A549 (cell line): Measurements from ENCODE around the gene ENOPH1. TPM values are rescaled to one million over a fixed set of nuclear protein-coding genes. Genes with fewer than 3 reads are reported as not detected.

ENCODE experiments used
- ATAC-seq, 2 experiments: fragments of 200-7000 bp in 1 of 2; fragments of >200 bp in 1 of 2; cut with Nextera tagmentation in 1 of 2; cut with Tn5 transposase in 1 of 2; 3 replicates each; pipeline versions ENCODE4 v1.8.0 to v1.9.1; 2018 to 2020; ENCODE audit warnings: mild to moderate bottlenecking in 1 of 2, moderate library complexity in 1 of 2
- CTCF ChIA-PET: fragments of 300-600 bp; sonication (Branson Sonifier 250); formaldehyde crosslinking; extraction: SDS; loops from one replicate; lab custom pipeline; 2021; ENCODE audit warnings: antibody characterized with exemption, inconsistent platforms; lab: Yijun Ruan, JAX
- POLR2A ChIA-PET: fragments of 350-600 bp; formaldehyde crosslinking; extraction: SDS; loops from one replicate; lab custom pipeline; 2021; ENCODE audit warnings: antibody characterized with exemption, inconsistent platforms; lab: Yijun Ruan, JAX
- DNase-seq, 2 experiments: peaks; one replicate each; pipeline versions ENCODE4 v3.0.0 to v3.0.0-alpha.2; 2011 to 2016; ENCODE audit warnings: low read depth in 1 of 2, low spot score in 1 of 2
- FAIRE-seq: peaks from 2 replicates; lab custom pipeline; 2011; peaks lifted over from hg19 to GRCh38; lab: Jason Lieb, UNC
- H3K27ac ChIP-seq, 2 experiments: fragments of >200 bp; sonication (Bioruptor Twin); formaldehyde crosslinking; 3 replicates each; pipeline ENCODE4 v1.5.1; 2016 to 2017
- H3K4me1 ChIP-seq: fragments of >200 bp; sonication (Bioruptor Twin); formaldehyde crosslinking; 3 replicates; pipeline ENCODE4 v1.6.1; 2016
- H3K4me2 ChIP-seq: fragments of >200 bp; sonication (Bioruptor Twin); formaldehyde crosslinking; 3 replicates; pipeline ENCODE4 v1.6.1; 2016
- H3K4me3 ChIP-seq: fragments of >200 bp; sonication (Bioruptor Twin); formaldehyde crosslinking; 3 replicates; pipeline ENCODE4 v1.5.1; 2016
- H3K9me3 ChIP-seq: fragments of >200 bp; sonication (Bioruptor Twin); formaldehyde crosslinking; 3 replicates; pipeline ENCODE4 v1.6.1; 2016
- E2F6 ChIP-seq: IDR thresholded peaks from 2 replicates; pipeline ENCODE4 v1.6.1; 2012; ENCODE audit warnings: low read depth, borderline replicate concordance
- EHMT2 ChIP-seq: fragments of 200-600 bp; sonication (generic); IDR thresholded peaks from 2 replicates; pipeline ENCODE4 v1.6.1; 2016; ENCODE audit warnings: antibody characterized with exemption, low read depth, mild to moderate bottlenecking, moderate library complexity
- FOSB ChIP-seq: fragments of 250-450 bp; sonication (Bioruptor Pico); IDR thresholded peaks from 2 replicates; pipeline ENCODE4 v1.5.0; 2020; ENCODE audit warnings: mild to moderate bottlenecking, moderate library complexity
- HDAC2 ChIP-seq: fragments of 200-600 bp; sonication (generic); IDR thresholded peaks from 2 replicates; pipeline ENCODE4 v1.6.1; 2016
- HEYL ChIP-seq: fragments of 250-450 bp; sonication (Bioruptor Pico); IDR thresholded peaks from 2 replicates; pipeline ENCODE4 v1.8.0; 2021; ENCODE audit warnings: mild to moderate bottlenecking, moderate library complexity
- HOXA7 ChIP-seq: fragments of 250-450 bp; sonication (Bioruptor Pico); IDR thresholded peaks from 2 replicates; pipeline ENCODE4 v1.5.0; 2020; ENCODE audit warnings: mild to moderate bottlenecking, moderate library complexity
- HOXB13 ChIP-seq: fragments of 250-450 bp; sonication (Bioruptor Pico); IDR thresholded peaks from 2 replicates; pipeline ENCODE4 v1.5.0; 2020; ENCODE audit warnings: low read depth, mild to moderate bottlenecking, moderate library complexity
- JUN ChIP-seq, 2 experiments: fragments of >200 bp; sonication (Bioruptor Twin); formaldehyde crosslinking; IDR thresholded peaks; 2 replicates in 1 of 2; 3 replicates in 1 of 2; pipeline ENCODE4 v1.6.1; 2016 to 2017
- MYC ChIP-seq: IDR thresholded peaks from 2 replicates; pipeline ENCODE4 v1.6.1; 2012; ENCODE audit warnings: mild to moderate bottlenecking, inconsistent platforms, low read length, improper control_type of control experiment, borderline replicate concordance
- NPAS2 ChIP-seq: fragments of 250-450 bp; sonication (Bioruptor Pico); IDR thresholded peaks from 2 replicates; pipeline ENCODE4 v1.8.0; 2022; ENCODE audit warnings: mild to moderate bottlenecking, moderate library complexity, borderline replicate concordance
- PHF8 ChIP-seq: fragments of 200-600 bp; sonication (generic); IDR thresholded peaks from 2 replicates; pipeline ENCODE4 v1.6.1; 2016; ENCODE audit warnings: low read depth, mild to moderate bottlenecking, antibody characterized with exemption, moderate library complexity, borderline replicate concordance
- POLR2A ChIP-seq: IDR thresholded peaks from 2 replicates; pipeline ENCODE4 v1.6.1; 2012; ENCODE audit warnings: mild to moderate bottlenecking, low read length
- RAD21 ChIP-seq, 2 experiments: fragments of >200 bp in 1 of 2; sonication (Bioruptor Twin) in 1 of 2; formaldehyde crosslinking in 1 of 2; IDR thresholded peaks in 1 of 2; conservative IDR thresholded peaks in 1 of 2; 2 replicates in 1 of 2; 3 replicates in 1 of 2; pipeline ENCODE4 v1.6.1; 2012 to 2018; ENCODE audit warnings: inconsistent platforms in 1 of 2
- RNF2 ChIP-seq: fragments of 200-600 bp; sonication (generic); IDR thresholded peaks from 2 replicates; pipeline ENCODE4 v1.6.1; 2016; ENCODE audit warnings: low read depth, mild to moderate bottlenecking, antibody characterized with exemption, moderate library complexity, borderline replicate concordance
- SMC3 ChIP-seq: fragments of >200 bp; sonication (Bioruptor Twin); formaldehyde crosslinking; IDR thresholded peaks from 3 replicates; pipeline ENCODE4 v1.6.1; 2018; ENCODE audit warnings: inconsistent platforms
- SREBF2 ChIP-seq: fragments of 450-650 bp; IDR thresholded peaks from 2 replicates; pipeline ENCODE4 v1.6.1; 2014; ENCODE audit warnings: mild to moderate bottlenecking, moderate library complexity
- ZC3H11A ChIP-seq: fragments of 450-650 bp; IDR thresholded peaks from 2 replicates; pipeline ENCODE4 v1.6.1; 2014; ENCODE audit warnings: antibody characterized with exemption, mild to moderate bottlenecking
- WGBS: methylation state at CpG from one replicate; pipeline ENCODE4 v1.1.6; 2017; ENCODE audit errors: missing lambda C conversion rate; 5-methylcytosine and 5-hydroxymethylcytosine counted together
- polyA plus RNA-seq, 4 experiments: library from polyadenylated mRNA; depleted of rRNA in 3 of 4; stranded (reverse); fragments of >200 nt; fragmentation: RNase III in 1 of 4; extraction: RNeasy Plus Mini Kit Qiagen cat#74134 plus additional on column Dnase treatment in 1 of 4; gene quantifications; 2 replicates in 3 of 4; 3 replicates in 1 of 4; pipeline ENCODE4 v1.2.3, GENCODE V29; 2011 to 2017
- TF ChIP-seq, protein P1 (sequence below): fragments of >200 bp; sonication (Bioruptor Twin); formaldehyde crosslinking; IDR thresholded peaks from 3 replicates; pipeline ENCODE4 v1.5.1; 2016
- TF ChIP-seq, protein P2 (sequence below): fragments of 250-450 bp; sonication (Bioruptor Pico); IDR thresholded peaks from 2 replicates; pipeline ENCODE4 v1.5.0; 2021; ENCODE audit warnings: mild to moderate bottlenecking, moderate library complexity, borderline replicate concordance
- TF ChIP-seq, protein P3 (sequence below): fragments of 250-450 bp; sonication (Bioruptor Pico); IDR thresholded peaks from 2 replicates; pipeline ENCODE4 v1.5.0; 2020; ENCODE audit warnings: low read depth, mild to moderate bottlenecking, moderate library complexity
- TF ChIP-seq, protein P4 (sequence below): IDR thresholded peaks from 2 replicates; pipeline ENCODE4 v1.6.1; 2012

The ENOPH1 gene
- polyA plus RNA-seq, 2 of the 4 experiments (the other 2 are of a cell fraction) = 22.3 to 43.5 TPM

DNA sequence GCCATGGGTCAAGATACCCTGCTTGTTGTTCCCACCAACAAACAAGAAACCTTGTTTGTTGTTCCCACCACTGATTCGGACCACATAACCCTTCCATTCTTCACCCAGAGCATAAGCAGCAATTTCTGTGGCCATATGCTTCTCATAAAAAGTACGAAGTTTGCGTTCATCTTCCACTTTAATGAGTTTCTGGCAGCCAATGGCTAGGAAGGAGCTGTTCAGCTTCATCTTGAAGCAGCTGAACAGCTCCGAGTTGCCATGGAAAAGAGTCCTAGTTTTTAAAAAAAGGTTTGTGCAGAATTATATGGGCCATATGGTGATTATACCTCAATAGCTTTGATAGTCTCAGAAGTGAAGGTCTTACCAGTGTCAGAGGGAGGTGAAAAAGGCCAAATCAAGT, 65.3 kb downstream of the ENOPH1 start:
- no peak for ATAC-seq
- Histone ChIP-seq H3K27ac (no peak overlapping the region), H3K4me2 (no peak overlapping the region), H3K4me3 (no peak overlapping the region), H3K4me1 (no peaks in the 10 kb centered on the region), H3K9me3 (no peaks in the 10 kb centered on the region)
- TF ChIP-seq, protein P1, sequence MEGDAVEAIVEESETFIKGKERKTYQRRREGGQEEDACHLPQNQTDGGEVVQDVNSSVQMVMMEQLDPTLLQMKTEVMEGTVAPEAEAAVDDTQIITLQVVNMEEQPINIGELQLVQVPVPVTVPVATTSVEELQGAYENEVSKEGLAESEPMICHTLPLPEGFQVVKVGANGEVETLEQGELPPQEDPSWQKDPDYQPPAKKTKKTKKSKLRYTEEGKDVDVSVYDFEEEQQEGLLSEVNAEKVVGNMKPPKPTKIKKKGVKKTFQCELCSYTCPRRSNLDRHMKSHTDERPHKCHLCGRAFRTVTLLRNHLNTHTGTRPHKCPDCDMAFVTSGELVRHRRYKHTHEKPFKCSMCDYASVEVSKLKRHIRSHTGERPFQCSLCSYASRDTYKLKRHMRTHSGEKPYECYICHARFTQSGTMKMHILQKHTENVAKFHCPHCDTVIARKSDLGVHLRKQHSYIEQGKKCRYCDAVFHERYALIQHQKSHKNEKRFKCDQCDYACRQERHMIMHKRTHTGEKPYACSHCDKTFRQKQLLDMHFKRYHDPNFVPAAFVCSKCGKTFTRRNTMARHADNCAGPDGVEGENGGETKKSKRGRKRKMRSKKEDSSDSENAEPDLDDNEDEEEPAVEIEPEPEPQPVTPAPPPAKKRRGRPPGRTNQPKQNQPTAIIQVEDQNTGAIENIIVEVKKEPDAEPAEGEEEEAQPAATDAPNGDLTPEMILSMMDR = no peak
- TF ChIP-seq, protein P2, sequence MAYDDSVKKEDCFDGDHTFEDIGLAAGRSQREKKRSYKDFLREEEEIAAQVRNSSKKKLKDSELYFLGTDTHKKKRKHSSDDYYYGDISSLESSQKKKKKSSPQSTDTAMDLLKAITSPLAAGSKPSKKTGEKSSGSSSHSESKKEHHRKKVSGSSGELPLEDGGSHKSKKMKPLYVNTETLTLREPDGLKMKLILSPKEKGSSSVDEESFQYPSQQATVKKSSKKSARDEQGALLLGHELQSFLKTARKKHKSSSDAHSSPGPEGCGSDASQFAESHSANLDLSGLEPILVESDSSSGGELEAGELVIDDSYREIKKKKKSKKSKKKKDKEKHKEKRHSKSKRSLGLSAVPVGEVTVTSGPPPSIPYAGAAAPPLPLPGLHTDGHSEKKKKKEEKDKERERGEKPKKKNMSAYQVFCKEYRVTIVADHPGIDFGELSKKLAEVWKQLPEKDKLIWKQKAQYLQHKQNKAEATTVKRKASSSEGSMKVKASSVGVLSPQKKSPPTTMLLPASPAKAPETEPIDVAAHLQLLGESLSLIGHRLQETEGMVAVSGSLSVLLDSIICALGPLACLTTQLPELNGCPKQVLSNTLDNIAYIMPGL (CRISPR knock-in tag) = no peak
- TF ChIP-seq ZC3H11A = no peak
- TF ChIP-seq NPAS2 (CRISPR knock-in tag) = no peak
- no peak for FAIRE-seq
- ChIA-PET CTCF (interaction anchor here (1.1 kb wide), 1 partner anchor 10 kb away, joined by 4 read pairs; no protein-coding TSS in a partner anchor), POLR2A (no interaction called here)
- WGBS = 88% methylated on average over 4 of the region's 4 CpGs
- DNase-seq = no peak

- ChIA-PET CTCF (interaction anchor here (1.1 kb wide), 1 partner anchor 11 kb away, joined by 4 read pairs; no protein-coding TSS in a partner anchor), POLR2A (no interaction called here)
- Histone ChIP-seq H3K9me3 (no peaks in the 10 kb centered on the region), H3K4me1 (no peaks in the 10 kb centered on the region), H3K4me2 (no peak overlapping the region), H3K4me3 (no peak overlapping the region), H3K27ac (no peak overlapping the region)
- 77% methylated on average over 2 of the region's 2 CpGs for WGBS
- DNase-seq = no peak
- TF ChIP-seq E2F6 = no peak
- no peak for TF ChIP-seq HOXA7 (CRISPR knock-in tag)
- TF ChIP-seq SREBF2 = no peak
- FAIRE-seq = no peak
- no peak for ATAC-seq
Observed at GRCh38 chr4:82496349-82496748, 66.0 kb downstream of the ENOPH1 start.

- Histone ChIP-seq H3K4me3 (no peak overlapping the region), H3K9me3 (no peaks in the 10 kb centered on the region), H3K4me2 (no peak overlapping the region), H3K27ac (no peak overlapping the region), H3K4me1 (no peaks in the 10 kb centered on the region)
- FAIRE-seq (no peak), DNase-seq (no peak), ATAC-seq (no peak)
- ChIA-PET POLR2A (no interaction called here), CTCF (no interaction called here)
- 74% methylated on average over 6 of the region's 6 CpGs for WGBS
- TF ChIP-seq, protein P3, sequence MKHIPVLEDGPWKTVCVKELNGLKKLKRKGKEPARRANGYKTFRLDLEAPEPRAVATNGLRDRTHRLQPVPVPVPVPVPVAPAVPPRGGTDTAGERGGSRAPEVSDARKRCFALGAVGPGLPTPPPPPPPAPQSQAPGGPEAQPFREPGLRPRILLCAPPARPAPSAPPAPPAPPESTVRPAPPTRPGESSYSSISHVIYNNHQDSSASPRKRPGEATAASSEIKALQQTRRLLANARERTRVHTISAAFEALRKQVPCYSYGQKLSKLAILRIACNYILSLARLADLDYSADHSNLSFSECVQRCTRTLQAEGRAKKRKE (CRISPR knock-in tag) = no peak
- no peak for TF ChIP-seq HOXB13
- no peak for TF ChIP-seq HDAC2
- TF ChIP-seq EHMT2 = no peak
- TF ChIP-seq, protein P4, sequence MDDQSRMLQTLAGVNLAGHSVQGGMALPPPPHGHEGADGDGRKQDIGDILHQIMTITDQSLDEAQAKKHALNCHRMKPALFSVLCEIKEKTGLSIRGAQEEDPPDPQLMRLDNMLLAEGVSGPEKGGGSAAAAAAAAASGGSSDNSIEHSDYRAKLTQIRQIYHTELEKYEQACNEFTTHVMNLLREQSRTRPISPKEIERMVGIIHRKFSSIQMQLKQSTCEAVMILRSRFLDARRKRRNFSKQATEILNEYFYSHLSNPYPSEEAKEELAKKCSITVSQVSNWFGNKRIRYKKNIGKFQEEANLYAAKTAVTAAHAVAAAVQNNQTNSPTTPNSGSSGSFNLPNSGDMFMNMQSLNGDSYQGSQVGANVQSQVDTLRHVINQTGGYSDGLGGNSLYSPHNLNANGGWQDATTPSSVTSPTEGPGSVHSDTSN = no peak
- no peak for TF ChIP-seq SMC3
- TF ChIP-seq, protein P1 = no peak
- no peak for TF ChIP-seq RAD21 (conservative IDR thresholded peaks at IDR 0.05 in 1 of 2, IDR thresholded peaks at IDR 0.05 in 1 of 2)
- TF ChIP-seq FOSB (CRISPR knock-in tag) = no peak
- no peak for TF ChIP-seq POLR2A
- no peak for TF ChIP-seq SREBF2
- TF ChIP-seq MYC = no peak
- no peak for TF ChIP-seq PHF8
- no peak for TF ChIP-seq JUN (IDR thresholded peaks at IDR 0.05)
- TF ChIP-seq HEYL (CRISPR knock-in tag) = no peak
- no peak for TF ChIP-seq RNF2
- TF ChIP-seq, protein P2 (CRISPR knock-in tag) = no peak
Observed at GRCh38 chr4:82499738-82500434, 69.5 kb downstream of the ENOPH1 start.
